HepG2 (cell line): ENCODE measurements around the gene ELMOD3. TPM values are rescaled to one million over a fixed set of nuclear protein-coding genes. Genes with fewer than 3 reads are reported as not detected.

Experiments
- CSRNP2 ChIP-seq: sonication (generic); formaldehyde crosslinking; conservative IDR thresholded peaks from 2 replicates; pipeline ENCODE4 v1.8.0; 2022; ENCODE audit warnings: low read depth, missing genetic modification reagents
- EED ChIP-seq: sonication (generic); formaldehyde crosslinking; IDR thresholded peaks from 2 replicates; pipeline ENCODE4 v1.5.0; 2020; ENCODE audit warnings: mild to moderate bottlenecking, missing genetic modification reagents
- ETV6 ChIP-seq: sonication (generic); formaldehyde crosslinking; conservative IDR thresholded peaks from 2 replicates; pipeline ENCODE4 v1.4.0; 2020; ENCODE audit warnings: missing genetic modification reagents
- FLYWCH1 ChIP-seq: sonication (generic); formaldehyde crosslinking; IDR thresholded peaks from 2 replicates; pipeline ENCODE4 v1.8.1; 2023; ENCODE audit warnings: mild to moderate bottlenecking, missing genetic modification reagents
- FOXA3 ChIP-seq: IDR thresholded peaks from 2 replicates; pipeline ENCODE4 v1.6.1; 2016; ENCODE audit warnings: missing genetic modification reagents, missing compliant biosample characterization
- GATAD1 ChIP-seq: IDR thresholded peaks from 2 replicates; pipeline ENCODE4 v1.6.1; 2016; ENCODE audit warnings: missing genetic modification reagents, missing compliant biosample characterization
- HMGA1 ChIP-seq: sonication (generic); formaldehyde crosslinking; conservative IDR thresholded peaks from 2 replicates; pipeline ENCODE4 v1.4.0; 2020; ENCODE audit warnings: missing genetic modification reagents
- KLF15 ChIP-seq: sonication (generic); formaldehyde crosslinking; IDR thresholded peaks from 2 replicates; pipeline ENCODE4 v1.8.1; 2023; ENCODE audit warnings: borderline replicate concordance, mild to moderate bottlenecking, inconsistent platforms, missing genetic modification reagents, mixed read lengths
- SCMH1 ChIP-seq: sonication (generic); formaldehyde crosslinking; IDR thresholded peaks from 2 replicates; pipeline ENCODE4 v1.9.0; 2021; ENCODE audit warnings: missing genetic modification reagents, mild to moderate bottlenecking, borderline replicate concordance
- TAF1 ChIP-seq: sonication (generic); formaldehyde crosslinking; IDR thresholded peaks from 2 replicates; pipeline ENCODE4 v1.4.0; 2020; ENCODE audit warnings: missing genetic modification reagents
- THAP8 ChIP-seq: sonication (generic); formaldehyde crosslinking; IDR thresholded peaks from 2 replicates; pipeline ENCODE4 v1.5.1; 2020; ENCODE audit warnings: missing genetic modification reagents, mild to moderate bottlenecking, borderline replicate concordance
- TOE1 ChIP-seq: sonication (generic); formaldehyde crosslinking; IDR thresholded peaks from 2 replicates; pipeline ENCODE4 v1.4.0; 2020; ENCODE audit warnings: mild to moderate bottlenecking, missing genetic modification reagents
- XRCC5 ChIP-seq: fragments of 200-400 bp; formaldehyde crosslinking; optimal IDR thresholded peaks from 2 replicates; pipeline ENCODE3; 2017; ENCODE audit warnings: mild to moderate bottlenecking, low read length
- ZBTB10 ChIP-seq: sonication (generic); formaldehyde crosslinking; IDR thresholded peaks from 2 replicates; pipeline ENCODE4 v1.4.0; 2020; ENCODE audit warnings: missing genetic modification reagents, borderline replicate concordance
- ZBTB42 ChIP-seq: sonication (generic); formaldehyde crosslinking; IDR thresholded peaks from 2 replicates; pipeline ENCODE4 v1.5.0; 2020; ENCODE audit warnings: mild to moderate bottlenecking, missing genetic modification reagents
- ZNF12 ChIP-seq: sonication (generic); formaldehyde crosslinking; IDR thresholded peaks from 2 replicates; pipeline ENCODE4 v1.5.0; 2020; ENCODE audit warnings: missing genetic modification reagents
- polyA plus RNA-seq, 8 experiments: library from polyadenylated mRNA; depleted of rRNA in 3 of 8; stranded (reverse) in 7 of 8; unstranded in 1 of 8; fragments of >200 nt; fragmentation: Illumina TruSeq in 4 of 8; extraction: Trizol in 4 of 8; gene quantifications; 2 replicates each; pipeline versions ENCODE4 v1.2.1 to v1.2.3, GENCODE V29; 2011 to 2016; ENCODE audit warnings: low read depth in 4 of 8, missing spikeins in 1 of 8, mixed read lengths in 1 of 8; ENCODE audit not compliant: insufficient read depth in 1 of 8
- total RNA-seq, 5 experiments: library from RNA; depleted of rRNA; stranded (reverse); fragments of >200 nt; fragmentation: Illumina TruSeq; extraction: Trizol; gene quantifications; 2 replicates each; pipeline ENCODE4 v1.2.3, GENCODE V29; 2016; ENCODE audit warnings: low read depth in 1 of 5
- TF ChIP-seq, protein P1 (sequence below): sonication (generic); formaldehyde crosslinking; IDR thresholded peaks from 2 replicates; pipeline ENCODE4 v1.8.1; 2023; ENCODE audit warnings: mild to moderate bottlenecking, moderate library complexity, missing genetic modification reagents
- TF ChIP-seq, protein P2 (sequence below): sonication (generic); formaldehyde crosslinking; IDR thresholded peaks from 2 replicates; pipeline ENCODE4 v1.4.0; 2020; ENCODE audit warnings: missing genetic modification reagents

Gene ELMOD3
- total and polyA plus RNA-seq, 2 of the 13 experiments (the other 11 are each of a cell fraction or from before 2014, with no cell fraction given) = 13.3 to 19.5 TPM

DNA sequence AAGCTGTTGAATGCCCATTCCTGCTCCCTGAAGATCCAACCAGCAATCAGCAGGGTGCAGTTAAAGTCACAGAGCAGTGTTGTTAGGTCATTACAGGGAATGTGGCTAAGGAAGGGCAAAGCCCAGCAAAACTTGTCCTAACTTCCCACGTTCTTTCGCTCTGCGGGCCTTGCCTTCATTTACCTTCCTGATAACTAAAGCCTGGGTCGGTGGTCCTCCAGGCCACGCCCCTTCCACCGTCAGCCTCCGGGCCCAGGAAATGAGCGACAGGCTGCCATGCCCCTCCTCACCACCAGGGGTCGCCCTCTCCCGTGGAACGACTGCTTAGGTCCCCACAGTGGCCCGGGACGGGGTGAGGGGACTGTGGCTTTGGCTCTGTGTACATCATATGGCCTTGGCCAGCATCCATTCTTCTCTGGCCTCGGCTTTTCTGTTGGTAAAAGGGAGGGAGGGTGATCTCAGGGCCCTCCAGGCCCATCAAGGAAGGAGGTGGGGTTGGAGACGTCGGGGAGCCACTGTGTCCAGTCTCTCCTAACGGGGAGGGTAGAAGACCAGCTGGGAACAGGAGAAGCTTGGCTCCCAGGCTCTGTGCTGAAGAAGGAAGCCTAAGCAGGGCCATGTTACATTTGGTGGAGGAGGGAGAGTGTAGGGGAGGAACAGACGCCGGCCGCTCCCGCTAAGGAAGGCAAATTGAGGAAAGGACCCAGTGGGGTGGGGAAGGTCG, 66.1 kb downstream of the ELMOD3 start (continued):
- TF ChIP-seq FOXA3 (CRISPR knock-in tag) (peak; percentile 84), ZNF12 (no peak), TAF1 (CRISPR knock-in tag) (no peak), FLYWCH1 (CRISPR knock-in tag) (no peak), GATAD1 (CRISPR knock-in tag) (peak; percentile 81), ZBTB42 (no peak), THAP8 (no peak), CSRNP2 (no peak), SCMH1 (no peak), ETV6 (CRISPR knock-in tag) (peak; percentile 52; the same call in 1 of the 2 replicates), HMGA1 (CRISPR knock-in tag) (no peak), ZBTB10 (no peak; the same call in 1 of the 2 replicates), EED (no peak), TOE1 (CRISPR knock-in tag) (no peak; the same call in 1 of the 2 replicates), XRCC5 (peak; percentile 90), KLF15 (CRISPR knock-in tag) (no peak)
- TF ChIP-seq, protein P1, sequence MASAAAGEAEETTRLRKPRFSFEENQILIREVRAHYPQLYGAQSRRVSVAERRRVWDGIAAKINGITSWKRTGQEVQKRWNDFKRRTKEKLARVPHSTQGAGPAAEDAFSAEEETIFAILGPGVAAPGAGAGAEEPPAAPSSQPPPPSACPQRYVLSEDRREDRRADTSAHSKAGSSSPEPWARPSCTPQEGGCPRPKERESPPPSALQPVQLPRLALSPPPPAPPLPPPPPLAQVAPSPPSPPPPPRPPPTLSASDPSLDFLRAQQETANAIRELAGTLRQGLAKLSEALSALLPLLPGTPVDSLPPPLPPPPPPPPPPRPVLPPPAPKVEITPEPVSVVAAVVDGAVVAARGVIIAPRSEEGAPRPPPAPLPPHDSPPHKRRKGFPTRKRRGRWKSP (CRISPR knock-in tag) = no peak; the same call in 1 of the 2 replicates
- TF ChIP-seq, protein P2, sequence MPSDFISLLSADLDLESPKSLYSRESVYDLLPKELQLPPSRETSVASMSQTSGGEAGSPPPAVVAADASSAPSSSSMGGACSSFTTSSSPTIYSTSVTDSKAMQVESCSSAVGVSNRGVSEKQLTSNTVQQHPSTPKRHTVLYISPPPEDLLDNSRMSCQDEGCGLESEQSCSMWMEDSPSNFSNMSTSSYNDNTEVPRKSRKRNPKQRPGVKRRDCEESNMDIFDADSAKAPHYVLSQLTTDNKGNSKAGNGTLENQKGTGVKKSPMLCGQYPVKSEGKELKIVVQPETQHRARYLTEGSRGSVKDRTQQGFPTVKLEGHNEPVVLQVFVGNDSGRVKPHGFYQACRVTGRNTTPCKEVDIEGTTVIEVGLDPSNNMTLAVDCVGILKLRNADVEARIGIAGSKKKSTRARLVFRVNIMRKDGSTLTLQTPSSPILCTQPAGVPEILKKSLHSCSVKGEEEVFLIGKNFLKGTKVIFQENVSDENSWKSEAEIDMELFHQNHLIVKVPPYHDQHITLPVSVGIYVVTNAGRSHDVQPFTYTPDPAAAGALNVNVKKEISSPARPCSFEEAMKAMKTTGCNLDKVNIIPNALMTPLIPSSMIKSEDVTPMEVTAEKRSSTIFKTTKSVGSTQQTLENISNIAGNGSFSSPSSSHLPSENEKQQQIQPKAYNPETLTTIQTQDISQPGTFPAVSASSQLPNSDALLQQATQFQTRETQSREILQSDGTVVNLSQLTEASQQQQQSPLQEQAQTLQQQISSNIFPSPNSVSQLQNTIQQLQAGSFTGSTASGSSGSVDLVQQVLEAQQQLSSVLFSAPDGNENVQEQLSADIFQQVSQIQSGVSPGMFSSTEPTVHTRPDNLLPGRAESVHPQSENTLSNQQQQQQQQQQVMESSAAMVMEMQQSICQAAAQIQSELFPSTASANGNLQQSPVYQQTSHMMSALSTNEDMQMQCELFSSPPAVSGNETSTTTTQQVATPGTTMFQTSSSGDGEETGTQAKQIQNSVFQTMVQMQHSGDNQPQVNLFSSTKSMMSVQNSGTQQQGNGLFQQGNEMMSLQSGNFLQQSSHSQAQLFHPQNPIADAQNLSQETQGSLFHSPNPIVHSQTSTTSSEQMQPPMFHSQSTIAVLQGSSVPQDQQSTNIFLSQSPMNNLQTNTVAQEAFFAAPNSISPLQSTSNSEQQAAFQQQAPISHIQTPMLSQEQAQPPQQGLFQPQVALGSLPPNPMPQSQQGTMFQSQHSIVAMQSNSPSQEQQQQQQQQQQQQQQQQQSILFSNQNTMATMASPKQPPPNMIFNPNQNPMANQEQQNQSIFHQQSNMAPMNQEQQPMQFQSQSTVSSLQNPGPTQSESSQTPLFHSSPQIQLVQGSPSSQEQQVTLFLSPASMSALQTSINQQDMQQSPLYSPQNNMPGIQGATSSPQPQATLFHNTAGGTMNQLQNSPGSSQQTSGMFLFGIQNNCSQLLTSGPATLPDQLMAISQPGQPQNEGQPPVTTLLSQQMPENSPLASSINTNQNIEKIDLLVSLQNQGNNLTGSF (CRISPR knock-in tag) = 0 out of 2 replicates have a peak, but pooled peaks have one; percentile 26
